GM21423 (cell line): ENCODE data around the gene GMCL2.
"Not testable (repeated sequence)": the region's sequence is repeated elsewhere in the genome, so short reads cannot be mapped to it uniquely, and the experiment has no call there.

ENCODE experiments used
- ATAC-seq: cut with Tn5 transposase; IDR thresholded peaks from one replicate; pipeline ENCODE4 v1.9.1; 2021; ENCODE audit warnings: mild to moderate bottlenecking, moderate library complexity; ENCODE audit not compliant: unreplicated experiment

GMCL2 gene

GRCh38 chr5:178207183-178207916 lies 20.2 kb upstream of the GMCL2 start:
- no peak for ATAC-seq

DNA sequence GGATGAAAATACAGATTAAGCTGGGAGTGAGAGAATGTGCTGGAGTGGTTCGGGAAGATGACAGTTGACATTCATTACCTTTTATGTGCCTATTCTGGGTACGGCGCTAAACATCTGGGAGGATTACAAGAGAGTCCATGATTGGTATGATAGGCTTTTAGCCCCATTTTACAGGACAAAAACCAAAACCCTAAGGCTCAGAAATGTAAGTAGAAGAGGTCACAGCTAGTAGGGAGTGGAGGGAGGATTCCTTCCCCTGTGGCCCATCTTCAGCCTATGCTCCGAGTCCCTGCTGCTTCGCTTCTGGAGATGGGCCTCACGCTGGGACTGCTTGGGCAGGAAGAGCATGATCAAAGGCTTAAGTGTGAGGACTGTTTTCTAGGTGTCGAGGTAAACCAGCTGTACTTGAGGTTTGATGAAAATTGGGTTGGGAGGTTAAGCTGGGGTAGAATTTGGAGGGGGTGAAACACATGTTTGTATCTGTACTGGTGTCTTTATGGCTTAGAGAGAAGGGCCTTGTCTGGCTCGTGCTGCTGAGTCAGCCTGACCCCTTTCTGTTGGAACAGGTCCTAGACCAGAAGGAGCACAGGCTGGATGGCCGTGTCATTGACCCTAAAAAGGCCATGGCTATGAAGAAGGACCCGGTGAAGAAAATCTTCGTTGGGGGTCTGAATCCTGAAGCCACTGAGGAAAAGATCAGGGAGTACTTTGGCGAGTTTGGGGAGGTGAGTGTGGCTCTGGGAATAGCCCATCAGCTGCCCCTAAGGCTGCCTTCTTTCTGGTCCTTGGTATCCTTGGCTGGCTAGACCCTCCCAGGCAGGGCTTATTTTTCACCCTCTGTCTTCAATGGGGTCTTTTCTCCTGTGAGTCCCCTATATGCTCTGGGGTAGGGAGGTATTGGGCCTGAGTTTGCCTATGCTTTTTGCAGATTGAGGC lies 19.3 kb upstream of the GMCL2 start:
- ATAC-seq, result no peak

DNA sequence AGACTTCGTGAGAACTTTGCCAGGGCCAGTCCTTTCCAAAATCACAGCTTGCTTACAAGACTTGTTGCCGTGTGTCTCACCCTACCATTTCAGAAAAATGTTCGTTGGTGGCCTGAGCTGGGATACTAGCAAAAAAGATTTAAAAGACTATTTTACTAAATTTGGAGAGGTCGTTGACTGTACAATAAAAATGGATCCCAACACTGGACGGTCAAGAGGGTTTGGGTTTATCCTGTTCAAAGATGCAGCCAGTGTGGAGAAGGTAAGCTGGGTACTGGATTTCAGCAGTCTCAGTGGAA lies 18.5 kb upstream of the GMCL2 start:
- no peak for ATAC-seq

- peak; percentile 60 for ATAC-seq
Observed at GRCh38 chr5:178204935-178205748, 18.0 kb upstream of the GMCL2 start.

DNA sequence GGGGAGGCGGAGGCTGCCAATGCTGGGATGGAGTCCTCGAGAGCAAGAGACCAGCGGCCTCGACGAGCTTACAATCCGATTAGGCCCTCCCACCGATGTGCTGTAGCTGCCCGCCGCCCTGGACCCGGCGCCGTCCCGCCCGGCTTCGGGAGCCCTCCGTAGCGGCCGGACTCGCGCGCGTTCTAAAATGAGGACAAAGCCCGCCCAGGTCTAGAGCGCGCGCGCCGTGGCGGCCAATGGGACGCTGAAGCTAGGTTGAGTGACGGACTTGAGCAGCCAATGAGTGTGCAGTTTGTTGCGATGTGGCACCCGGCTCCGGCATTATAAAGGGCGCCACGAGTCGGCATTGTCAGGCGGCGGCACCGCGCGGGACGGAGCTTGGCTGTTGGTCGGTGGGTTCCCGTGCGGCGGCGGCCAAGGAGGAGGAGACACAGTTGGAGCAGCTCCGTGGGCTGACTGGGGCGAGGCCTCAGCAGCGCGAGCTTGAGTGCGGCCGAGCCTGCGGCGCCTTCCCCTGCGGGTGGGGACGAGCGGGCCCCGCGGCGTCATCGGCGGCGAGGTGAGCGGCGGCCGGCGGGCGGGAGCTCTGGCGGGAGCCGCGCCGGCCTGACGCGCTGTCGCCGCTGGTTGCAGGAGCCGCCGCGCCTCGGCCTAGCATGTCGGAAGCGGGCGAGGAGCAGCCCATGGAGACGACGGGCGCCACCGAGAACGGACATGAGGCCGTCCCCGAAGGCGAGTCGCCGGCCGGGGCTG lies 17.2 kb upstream of the GMCL2 start, which contains the start of gene HNRNPAB:
TSS of gene HNRNPAB (plus strand) at position 352 of the 753 bp plus-strand sequence. CDS start at position 657, 305 bp downstream.
- ATAC-seq, result peak; percentile 82

DNA sequence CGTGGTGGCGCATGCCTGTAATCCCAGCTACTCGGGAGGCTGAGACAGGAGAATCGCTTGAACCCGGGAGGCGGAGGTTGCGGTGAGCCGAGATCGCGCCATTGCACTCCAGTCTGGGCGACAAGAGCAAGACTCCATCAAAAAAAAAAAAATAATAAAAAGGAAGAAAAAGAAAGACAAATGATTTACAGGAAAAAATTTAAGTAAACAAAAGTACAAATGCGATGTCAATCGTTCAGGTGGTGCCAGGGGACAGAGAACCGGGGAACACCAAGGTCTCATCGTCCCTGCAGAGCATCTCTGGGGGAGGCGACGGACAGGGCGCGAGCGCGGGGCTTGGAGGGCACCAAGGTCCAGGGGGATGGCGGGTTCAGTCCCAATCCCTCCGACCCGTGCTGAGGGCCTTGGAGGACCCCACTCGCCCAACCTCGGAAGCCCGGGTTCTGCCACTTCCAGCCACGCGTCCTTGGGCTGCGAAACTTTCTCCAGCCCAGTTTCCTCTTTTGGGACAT lies 16.6 kb upstream of the GMCL2 start:
- no peak for ATAC-seq

- ATAC-seq, result no peak
Observed at GRCh38 chr5:178202541-178202940, 15.4 kb upstream of the GMCL2 start.

DNA sequence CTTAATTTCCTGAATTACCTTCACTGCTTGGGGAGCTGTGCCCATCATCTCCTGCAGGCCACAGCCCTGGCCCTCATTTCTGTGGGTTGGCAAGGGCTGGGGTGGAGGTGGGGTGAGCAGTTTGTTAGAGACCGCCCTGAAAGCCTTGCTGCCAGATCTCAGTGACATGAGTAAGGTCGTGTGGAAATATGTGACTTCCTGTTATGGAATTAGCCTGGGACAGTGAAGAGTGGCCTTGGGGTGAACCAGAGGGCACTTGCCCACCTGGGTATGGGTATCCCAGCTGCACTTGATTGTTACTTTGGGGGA lies 14.7 kb upstream of the GMCL2 start:
- ATAC-seq, result no peak

DNA sequence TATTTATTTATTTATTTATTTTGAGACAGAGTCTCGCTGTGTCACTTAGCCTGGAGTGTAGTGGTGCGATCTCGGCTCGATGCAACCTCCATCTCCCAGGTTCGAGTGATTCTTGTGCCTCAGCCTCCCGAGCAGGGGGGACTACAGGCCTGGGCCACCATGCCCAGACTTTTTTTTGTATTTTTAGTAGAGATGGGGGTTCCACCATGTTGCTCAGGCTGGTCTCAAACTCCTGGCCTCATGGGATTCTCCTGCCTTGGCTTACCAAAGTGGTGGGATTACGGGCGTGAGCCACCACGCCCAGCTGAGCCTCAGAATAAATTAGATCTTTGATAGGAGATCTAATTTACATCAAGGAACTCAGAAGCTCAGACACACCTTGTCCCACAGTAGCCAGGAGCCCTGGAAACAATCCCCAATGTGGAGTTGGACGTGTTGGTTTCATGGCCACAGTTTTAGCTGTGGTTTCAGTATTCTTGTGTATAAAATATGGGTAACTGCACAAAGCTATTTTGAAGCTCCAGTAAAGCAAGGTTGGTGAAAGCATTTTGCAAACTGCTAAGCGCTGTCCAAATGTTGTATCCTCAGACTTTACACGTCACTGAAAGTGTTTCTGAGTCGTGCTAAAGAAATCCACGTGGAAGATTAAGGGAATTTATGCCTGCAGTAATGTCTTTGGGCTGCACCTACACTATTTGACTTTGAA lies 14.2 kb upstream of the GMCL2 start:
- ATAC-seq, result no peak

GRCh38 chr5:178199581-178200434 lies 12.6 kb upstream of the GMCL2 start:
- no peak for ATAC-seq

GRCh38 chr5:178198706-178199105 lies 11.5 kb upstream of the GMCL2 start:
- ATAC-seq, result no peak

GRCh38 chr5:178198151-178198550 lies 11.0 kb upstream of the GMCL2 start:
- ATAC-seq, result not testable (repeated sequence)

GRCh38 chr5:178196986-178197385 lies 9.8 kb upstream of the GMCL2 start:
- ATAC-seq, result no peak

GRCh38 chr5:178196281-178196812 lies 9.2 kb upstream of the GMCL2 start:
- no peak for ATAC-seq

DNA sequence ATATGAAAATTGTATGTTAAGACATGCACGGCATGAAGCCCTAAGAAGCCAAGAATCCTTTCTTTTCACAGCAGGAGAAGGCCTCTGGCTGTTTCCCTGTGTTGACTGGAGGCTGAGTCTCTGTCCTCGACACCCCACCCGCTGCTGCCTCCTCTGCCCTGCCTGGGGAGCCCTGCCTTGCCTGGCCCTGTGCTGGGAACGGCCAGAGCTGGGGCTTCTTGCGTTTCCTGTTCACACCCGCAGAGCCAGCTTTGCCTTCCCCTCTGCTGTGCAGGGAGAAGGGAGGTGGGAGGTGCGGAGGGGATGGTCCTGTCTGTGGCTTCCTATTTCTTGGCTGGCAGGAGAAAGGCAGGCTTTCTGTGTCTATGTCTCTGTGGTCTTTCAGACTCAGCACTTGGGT lies 6.9 kb upstream of the GMCL2 start:
- ATAC-seq, result no peak

- ATAC-seq, result no peak
Observed at GRCh38 chr5:178193251-178193809, 6.2 kb upstream of the GMCL2 start.

DNA sequence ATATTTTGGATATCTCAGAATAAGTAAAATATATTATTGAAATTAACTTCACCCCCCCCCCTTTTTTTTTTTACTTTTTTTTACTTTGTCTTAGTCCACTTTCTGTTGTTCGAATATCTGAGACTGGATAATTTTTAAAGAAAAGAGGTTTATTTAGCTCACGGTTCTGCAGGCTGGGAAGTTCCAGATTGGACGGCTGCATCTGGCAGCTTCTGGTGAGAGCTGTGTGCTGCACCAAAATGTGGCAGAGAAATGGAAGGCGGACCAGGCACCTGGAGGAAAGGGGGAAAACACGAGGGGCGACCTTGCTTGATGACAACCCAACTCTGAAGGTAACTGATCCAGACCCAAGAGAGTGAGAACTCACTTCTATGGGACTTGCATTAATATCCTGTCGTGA lies 5.6 kb upstream of the GMCL2 start:
- ATAC-seq, result no peak

GRCh38 chr5:178192244-178192643 lies 5.1 kb upstream of the GMCL2 start:
- ATAC-seq, result no peak
